SU-DHL-6 (cell line): ENCODE measurements around the gene PXDN.

Source experiments
- H2AFZ ChIP-seq: fragments of 200-600 bp; sonication (generic); 2 replicates; pipeline ENCODE4 v1.6.1; 2014; ENCODE audit warnings: low read depth, mild to moderate bottlenecking, moderate library complexity, mixed read lengths, antibody characterized with exemption, low read length; ENCODE audit not compliant: severe bottlenecking
- H3F3A ChIP-seq: fragments of 200-600 bp; shearing (Covaris generic); 2 replicates; pipeline ENCODE4 v1.6.0; 2016; ENCODE audit warnings: antibody characterized with exemption, mild to moderate bottlenecking; ENCODE audit not compliant: insufficient read depth
- H3K27ac ChIP-seq: fragments of 200-600 bp; sonication (generic); 2 replicates; pipeline ENCODE4 v1.5.1; 2016; ENCODE audit warnings: low read depth, mild to moderate bottlenecking, low read length, moderate library complexity, mixed read lengths
- H3K27me3 ChIP-seq: fragments of 200-600 bp; sonication (generic), shearing (Covaris generic); 2 replicates; pipeline ENCODE4 v1.6.0; 2014; ENCODE audit warnings: mild to moderate bottlenecking, low read length
- H3K36me3 ChIP-seq: fragments of 200-600 bp; sonication (generic); 2 replicates; pipeline ENCODE4 v1.6.1; 2014; ENCODE audit warnings: mild to moderate bottlenecking, low read length, mixed read lengths
- H3K4me2 ChIP-seq: fragments of 300-600, 200-600 bp; shearing (Covaris generic), sonication (generic); 2 replicates; pipeline ENCODE4 v1.6.0; 2014; ENCODE audit warnings: low read length, low read depth, mild to moderate bottlenecking; ENCODE audit not compliant: poor library complexity, severe bottlenecking
- H3K4me3 ChIP-seq: fragments of 200-600 bp; sonication (generic); 2 replicates; pipeline ENCODE4 v1.5.1; 2014; ENCODE audit warnings: antibody characterized with exemption, low read length, mild to moderate bottlenecking, mixed read lengths; ENCODE audit not compliant: insufficient read depth, poor library complexity, severe bottlenecking
- H3K79me2 ChIP-seq: fragments of 200-600 bp; sonication (generic); 2 replicates; pipeline ENCODE4 v1.6.1; 2014; ENCODE audit warnings: mild to moderate bottlenecking, low read length, moderate library complexity; ENCODE audit not compliant: insufficient read depth
- H3K9ac ChIP-seq: fragments of 200-600 bp; sonication (generic); 2 replicates; pipeline ENCODE4 v1.7.0; 2014; ENCODE audit warnings: mild to moderate bottlenecking, low read length
- H3K9me2 ChIP-seq: fragments of 200-600 bp; sonication (generic); replicated peaks from 2 replicates; pipeline ENCODE4 v1.6.1; 2014; ENCODE audit warnings: low read length; ENCODE audit not compliant: insufficient read depth
- H3K9me3 ChIP-seq: fragments of 200-600 bp; sonication (generic); 2 replicates; pipeline ENCODE4 v1.6.1; 2014; ENCODE audit warnings: low read length, mixed read lengths; ENCODE audit not compliant: insufficient read depth
- H4K20me1 ChIP-seq: fragments of 200-600 bp; sonication (generic); 2 replicates; pipeline ENCODE4 v1.6.1; 2014; ENCODE audit warnings: low read depth, mild to moderate bottlenecking, antibody characterized with exemption, low read length, moderate library complexity, mixed read lengths
- CTCF ChIP-seq: fragments of 200-600 bp; sonication (generic); IDR thresholded peaks from one replicate; pipeline ENCODE4 v1.5.1; 2017; ENCODE audit warnings: antibody characterized with exemption, mild to moderate bottlenecking, low read length, moderate library complexity; ENCODE audit not compliant: insufficient read depth, poor library complexity, severe bottlenecking
- EZH2phosphoT487 ChIP-seq: fragments of 200-600 bp; sonication (generic), shearing (Covaris generic); conservative IDR thresholded peaks from 2 replicates; pipeline ENCODE4 v1.6.1; 2018; ENCODE audit warnings: mild to moderate bottlenecking, antibody characterized with exemption, low read length, moderate library complexity, mixed read lengths

Gene PXDN

GRCh38 chr2:1749489-1750119 is 5.3 kb upstream of the PXDN start:
- no peaks in the 10 kb centered on the region for H4K20me1 ChIP-seq
- no peak overlapping the region for H3K4me3 ChIP-seq
- H3K27ac ChIP-seq = no peak overlapping the region
- no peaks in the 10 kb centered on the region for H3K9me3 ChIP-seq
- TF ChIP-seq CTCF (no peak), EZH2phosphoT487 (no peak)
- H3K36me3 ChIP-seq = no peaks in the 10 kb centered on the region
- no peaks in the 10 kb centered on the region for H3F3A ChIP-seq
- H3K9ac ChIP-seq = no peak overlapping the region
- no peaks in the 10 kb centered on the region for H3K79me2 ChIP-seq
- no peak overlapping the region for H2AFZ ChIP-seq
- no peak overlapping the region for H3K4me2 ChIP-seq
- no peaks in the 10 kb centered on the region for H3K27me3 ChIP-seq
- no peaks in the 10 kb centered on the region for H3K9me2 ChIP-seq

DNA sequence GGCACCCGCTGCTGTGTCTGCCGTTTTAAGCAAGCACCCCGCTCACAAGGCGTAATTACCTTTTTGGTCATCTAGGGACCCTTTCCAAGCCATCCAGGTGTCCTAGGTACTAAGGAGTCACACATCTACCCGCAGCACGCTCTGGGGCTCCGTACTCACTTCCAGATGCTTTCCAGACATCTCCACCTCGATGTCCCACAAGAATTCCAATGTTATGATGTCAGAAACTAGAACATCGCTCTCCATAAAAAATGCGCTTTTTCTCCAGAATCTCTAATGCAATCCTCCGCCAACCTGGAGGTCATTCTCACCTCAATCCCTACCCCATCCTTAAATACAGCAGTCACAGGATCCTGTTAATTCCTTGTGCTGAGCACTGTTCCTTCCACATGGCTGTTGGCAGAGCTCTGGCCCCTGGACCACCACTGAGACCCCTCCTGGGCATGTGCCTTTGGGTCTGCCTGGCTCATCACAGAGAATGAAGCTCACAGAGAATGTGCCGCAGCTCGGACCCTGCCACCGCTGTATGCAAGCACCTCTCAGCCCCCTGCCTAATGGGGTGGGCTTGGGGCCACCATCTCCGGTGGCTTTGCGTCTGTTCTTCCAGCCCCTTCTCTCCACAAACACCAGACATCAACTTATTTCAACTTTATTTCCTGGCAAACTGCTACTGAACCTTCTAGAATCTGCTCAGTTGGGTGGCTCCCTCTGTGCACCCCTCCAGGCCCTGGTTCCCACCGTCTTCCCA is 4.6 kb upstream of the PXDN start:
- Histone ChIP-seq H3K9me2 (no peaks in the 10 kb centered on the region), H4K20me1 (no peaks in the 10 kb centered on the region), H3K36me3 (no peaks in the 10 kb centered on the region), H3K9ac (no peak overlapping the region), H3K9me3 (no peaks in the 10 kb centered on the region), H3K79me2 (no peaks in the 10 kb centered on the region), H3K27me3 (no peaks in the 10 kb centered on the region), H3K4me3 (no peak overlapping the region), H3F3A (no peaks in the 10 kb centered on the region), H2AFZ (no peak overlapping the region), H3K4me2 (no peak overlapping the region), H3K27ac (no peak overlapping the region)
- TF ChIP-seq EZH2phosphoT487 (no peak), CTCF (no peak)

- no peak overlapping the region for H2AFZ ChIP-seq
- no peaks in the 10 kb centered on the region for H3K27me3 ChIP-seq
- no peaks in the 10 kb centered on the region for H3K79me2 ChIP-seq
- no peaks in the 10 kb centered on the region for H3K9me3 ChIP-seq
- H3K4me2 ChIP-seq = no peak overlapping the region
- H4K20me1 ChIP-seq = no peaks in the 10 kb centered on the region
- TF ChIP-seq CTCF (no peak), EZH2phosphoT487 (no peak)
- H3K9me2 ChIP-seq = no peaks in the 10 kb centered on the region
- H3K27ac ChIP-seq = no peak overlapping the region
- no peak overlapping the region for H3K9ac ChIP-seq
- H3F3A ChIP-seq = no peaks in the 10 kb centered on the region
- H3K4me3 ChIP-seq = no peak overlapping the region
- H3K36me3 ChIP-seq = no peaks in the 10 kb centered on the region
These were observed 3.9 kb upstream of the PXDN start for GRCh38 chr2:1748176-1748740.
